Measurements from ENCODE around the gene LSM7.
"Not testable (repeated sequence)": the region's sequence is repeated elsewhere in the genome, so short reads cannot be mapped to it uniquely, and the experiment has no call there.

The LSM7 gene

DNA sequence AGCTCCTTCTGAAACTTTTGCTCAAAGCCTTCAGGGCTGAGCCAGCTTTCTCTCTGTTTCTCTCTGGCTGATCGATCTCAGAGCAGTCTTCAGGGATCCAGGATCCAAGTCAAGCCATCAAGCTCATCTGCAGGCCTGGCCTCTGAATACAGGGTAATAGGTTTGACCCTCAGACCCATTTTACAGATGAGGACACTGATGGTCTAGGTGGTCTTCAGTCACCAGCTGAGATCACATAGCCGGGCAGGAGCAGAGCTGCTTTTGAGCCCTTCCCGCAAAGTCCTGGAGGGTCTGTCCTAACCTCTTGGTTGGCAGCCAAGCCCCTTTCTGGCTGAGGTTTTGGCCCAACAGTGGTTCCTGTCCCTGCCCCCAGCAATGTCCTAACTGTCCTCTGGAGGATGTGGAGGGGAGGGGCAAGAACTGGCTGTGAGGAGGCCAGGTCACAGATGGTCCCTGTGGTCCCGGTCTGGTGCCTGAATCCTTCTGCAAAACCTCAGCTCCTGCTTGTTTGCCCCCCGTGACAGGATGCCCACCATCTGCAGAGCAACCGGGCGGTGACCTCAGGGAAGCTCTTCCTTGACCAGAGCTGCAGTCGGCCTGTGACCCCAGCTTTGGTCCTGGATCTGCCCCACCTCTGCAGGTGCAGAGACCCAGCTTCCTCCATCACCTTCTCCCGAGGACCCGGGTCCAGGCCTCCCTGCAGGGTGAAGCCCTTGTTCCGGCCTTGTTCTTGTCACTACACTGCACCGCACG, 40.6 kb downstream of the LSM7 start:
- peaks cover 0 to 44% of the 10 kb centered on the region in 2 donors for H3K27me3 ChIP-seq
- H3K9me3 ChIP-seq: no peaks in the 10 kb centered on the region
- H3K36me3 ChIP-seq: peaks cover 0 to 5% (median 0%) of the 10 kb centered on the region in 3 donors
- H3K4me1 ChIP-seq: peaks cover 0 to 28% (median 25%) of the 10 kb centered on the region in 4 donors
- H3K4me3 ChIP-seq: no peak overlapping the region
- TF ChIP-seq, protein P1, sequence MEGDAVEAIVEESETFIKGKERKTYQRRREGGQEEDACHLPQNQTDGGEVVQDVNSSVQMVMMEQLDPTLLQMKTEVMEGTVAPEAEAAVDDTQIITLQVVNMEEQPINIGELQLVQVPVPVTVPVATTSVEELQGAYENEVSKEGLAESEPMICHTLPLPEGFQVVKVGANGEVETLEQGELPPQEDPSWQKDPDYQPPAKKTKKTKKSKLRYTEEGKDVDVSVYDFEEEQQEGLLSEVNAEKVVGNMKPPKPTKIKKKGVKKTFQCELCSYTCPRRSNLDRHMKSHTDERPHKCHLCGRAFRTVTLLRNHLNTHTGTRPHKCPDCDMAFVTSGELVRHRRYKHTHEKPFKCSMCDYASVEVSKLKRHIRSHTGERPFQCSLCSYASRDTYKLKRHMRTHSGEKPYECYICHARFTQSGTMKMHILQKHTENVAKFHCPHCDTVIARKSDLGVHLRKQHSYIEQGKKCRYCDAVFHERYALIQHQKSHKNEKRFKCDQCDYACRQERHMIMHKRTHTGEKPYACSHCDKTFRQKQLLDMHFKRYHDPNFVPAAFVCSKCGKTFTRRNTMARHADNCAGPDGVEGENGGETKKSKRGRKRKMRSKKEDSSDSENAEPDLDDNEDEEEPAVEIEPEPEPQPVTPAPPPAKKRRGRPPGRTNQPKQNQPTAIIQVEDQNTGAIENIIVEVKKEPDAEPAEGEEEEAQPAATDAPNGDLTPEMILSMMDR (IDR thresholded peaks at IDR 0.05): no peak
- intact Hi-C loops (cut with DNase I; ENCODE audit: low total_unique reads): no loop called here
- DNase-seq: no peak
- no peak overlapping the region for H3K27ac ChIP-seq

DNA sequence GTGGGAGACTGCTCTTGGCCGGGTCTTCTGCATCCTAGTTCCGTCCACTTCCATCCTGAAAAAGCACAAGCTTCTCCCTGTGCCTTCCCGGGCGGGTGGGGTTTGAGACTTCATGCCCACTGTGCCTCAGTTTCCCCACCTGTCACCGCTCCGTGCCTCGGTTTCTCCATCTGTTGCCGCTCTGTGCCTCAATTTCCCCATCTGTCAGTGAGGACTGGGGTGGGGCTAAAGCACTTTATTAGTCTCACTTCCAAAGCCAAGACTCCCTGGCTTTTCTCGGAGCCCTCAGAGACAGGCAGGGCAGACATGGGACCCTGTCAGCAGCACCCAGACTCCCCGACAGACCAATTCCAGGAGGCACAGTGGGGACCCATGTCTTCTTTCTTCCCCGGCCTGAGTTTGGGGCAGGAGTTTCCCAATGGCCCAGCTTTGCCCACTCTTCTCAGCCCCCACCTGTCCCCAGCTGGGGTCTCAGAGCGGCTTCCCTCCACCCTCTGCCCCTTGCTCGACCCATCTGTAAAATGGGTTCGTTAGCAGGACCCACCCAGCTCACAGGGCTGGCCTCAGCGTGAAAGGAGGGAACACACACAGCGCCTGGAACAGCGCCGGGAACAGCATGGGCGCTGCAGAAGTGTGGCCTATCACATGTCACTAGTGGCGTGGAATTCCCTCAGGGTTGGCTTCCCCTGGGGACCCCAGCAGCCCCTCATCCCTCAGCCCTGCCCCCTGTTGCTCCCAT, 41.8 kb downstream of the LSM7 start:
- Histone ChIP-seq H3K9me3 (no peaks in the 10 kb centered on the region), H3K27me3 (peaks cover 0 to 39% of the 10 kb centered on the region in 2 donors), H3K4me1 (peaks cover 0 to 34% (median 30%) of the 10 kb centered on the region in 4 donors), H3K4me3 (no peak overlapping the region), H3K27ac (no peak overlapping the region), H3K36me3 (peaks cover 0 to 5% (median 0%) of the 10 kb centered on the region in 3 donors)
- intact Hi-C loops (cut with DNase I; ENCODE audit: low total_unique reads): no loop called here
- DNase-seq: no peak
- TF ChIP-seq, protein P1 (IDR thresholded peaks at IDR 0.05): no peak

DNA sequence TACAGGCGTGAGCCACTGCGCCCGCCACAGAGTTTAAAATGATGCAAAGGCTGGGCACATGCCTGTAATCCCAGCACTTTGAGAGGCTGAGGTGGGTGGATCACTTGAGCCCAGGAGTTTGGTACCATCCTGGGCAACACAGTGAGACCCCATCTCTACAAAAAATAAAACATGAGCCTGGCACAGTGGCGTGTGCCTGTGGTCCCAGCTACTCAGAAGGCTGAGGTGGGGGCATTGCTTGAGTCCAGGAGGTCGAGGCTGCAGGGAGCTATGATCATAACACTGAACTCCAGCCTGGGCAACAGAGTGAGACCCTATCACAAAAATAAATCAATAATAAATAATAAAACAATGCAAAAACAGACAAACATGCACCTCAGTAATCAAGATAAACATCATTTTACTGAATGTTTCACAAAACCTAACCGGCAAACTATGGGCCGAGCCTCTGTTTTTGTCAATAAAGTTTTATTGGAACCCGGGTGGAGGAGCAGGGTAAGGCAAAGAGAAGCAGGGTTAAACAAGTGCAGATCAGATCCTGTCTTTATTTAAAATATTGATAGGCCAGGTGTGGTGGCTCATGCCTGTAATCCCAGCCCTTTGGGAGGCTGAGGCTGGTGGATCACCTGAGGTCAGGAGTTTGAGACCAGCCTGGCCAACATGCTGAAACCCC, 44.4 kb downstream of the LSM7 start:
- intact Hi-C loops (cut with DNase I; ENCODE audit: low total_unique reads): no loop called here
- no peak for DNase-seq
- H3K9me3 ChIP-seq: no peaks in the 10 kb centered on the region
- peaks cover 0 to 5% (median 3%) of the 10 kb centered on the region in 3 donors for H3K36me3 ChIP-seq
- H3K27me3 ChIP-seq: peaks cover 0 to 13% of the 10 kb centered on the region in 2 donors
- peaks cover 0 to 14% (median 7%) of the 10 kb centered on the region in 4 donors for H3K4me1 ChIP-seq
- H3K27ac ChIP-seq: no peak overlapping the region
- TF ChIP-seq, protein P1 (IDR thresholded peaks at IDR 0.05): no peak
- no peak overlapping the region for H3K4me3 ChIP-seq

DNA sequence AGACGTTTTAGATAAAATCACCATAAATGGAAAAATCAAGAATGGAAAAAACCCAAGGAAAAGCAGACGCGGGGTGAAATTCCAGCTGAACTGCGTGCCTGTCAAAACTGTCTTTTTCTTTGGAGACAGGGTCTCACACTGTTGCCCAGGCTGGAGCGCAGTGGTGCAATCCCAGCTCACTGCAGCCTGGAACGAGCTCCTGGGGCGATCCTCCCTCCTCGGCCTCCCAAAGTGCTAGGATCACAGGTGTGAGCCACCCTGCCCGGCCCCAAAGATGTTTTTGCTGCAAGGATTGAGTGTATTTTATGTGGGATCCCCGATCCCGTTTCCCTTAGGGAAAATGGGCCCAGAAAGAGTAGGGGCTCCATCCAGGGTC, 45.5 kb downstream of the LSM7 start:
- peaks cover 0 to 14% (median 7%) of the 10 kb centered on the region in 4 donors for H3K4me1 ChIP-seq
- no peak overlapping the region for H3K27ac ChIP-seq
- intact Hi-C loops (cut with DNase I; ENCODE audit: low total_unique reads): no loop called here
- H3K9me3 ChIP-seq: no peaks in the 10 kb centered on the region
- H3K27me3 ChIP-seq: peaks cover 0 to 2% of the 10 kb centered on the region in 2 donors
- DNase-seq: no peak
- no peak overlapping the region for H3K4me3 ChIP-seq
- TF ChIP-seq, protein P1 (IDR thresholded peaks at IDR 0.05): no peak
- H3K36me3 ChIP-seq: peaks cover 0 to 8% (median 5%) of the 10 kb centered on the region in 3 donors

DNA sequence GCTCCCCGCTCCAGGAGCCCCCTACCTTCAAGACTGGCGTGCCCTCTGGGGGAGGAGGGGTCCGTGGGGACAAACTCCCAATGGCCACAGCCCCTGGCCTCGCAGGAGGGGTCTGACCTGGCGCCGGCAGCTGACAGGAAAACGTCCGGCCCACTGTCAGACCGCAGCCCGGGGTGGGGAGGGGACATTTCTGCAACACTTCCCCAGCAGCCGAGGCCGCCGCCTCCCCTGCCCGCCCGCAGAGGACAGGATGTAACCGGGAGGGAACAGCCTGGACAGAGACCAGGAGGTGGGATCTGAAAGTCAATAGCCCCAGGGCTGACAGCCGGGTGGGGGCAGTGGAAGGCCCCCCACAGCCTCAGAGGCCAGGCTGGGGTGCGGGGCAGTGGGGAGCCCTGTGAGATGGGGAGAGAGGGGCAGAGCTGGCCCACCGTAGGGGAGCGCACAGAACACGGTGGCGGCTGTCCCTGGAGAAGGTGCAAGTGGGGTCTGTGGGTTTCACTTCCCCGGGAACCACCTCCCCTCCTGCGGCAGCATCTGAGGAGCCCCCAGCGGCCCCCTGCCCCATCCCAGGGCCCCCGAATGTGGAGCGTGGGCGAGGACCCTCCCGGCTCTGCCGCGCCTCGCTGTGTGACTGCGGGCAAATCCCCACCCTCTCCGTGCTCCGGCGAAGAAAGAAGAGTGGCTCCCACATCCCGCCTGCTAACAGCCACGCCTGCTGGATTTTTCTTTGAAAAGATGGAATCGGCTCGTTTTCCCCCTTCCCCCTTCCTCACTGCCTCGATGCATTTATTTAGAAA, 46.1 kb downstream of the LSM7 start, which contains the start of gene PEAK3:
PEAK3 (minus strand) TSS at position 114 of the 800 bp plus-strand sequence. CDS start 1,244 bp downstream, outside the sequence.
- Histone ChIP-seq H3K27ac (no peak within 1 kb of the TSS), H3K9me3 (no peaks in the 10 kb centered on the region), H3K4me1 (peaks cover 0 to 14% (median 7%) of the 10 kb centered on the region in 4 donors), H3K4me3 (peak within 1 kb of the TSS; percentile 8 to 14), H3K27me3 (no peaks in the 10 kb centered on the region), H3K36me3 (peaks cover 0 to 8% (median 7%) of the 10 kb centered on the region in 3 donors)
- TF ChIP-seq, protein P1 (IDR thresholded peaks at IDR 0.05): no peak
- intact Hi-C loops (cut with DNase I; ENCODE audit: low total_unique reads): no loop called here
- DNase-seq: peak; percentile 79 to 84

DNA sequence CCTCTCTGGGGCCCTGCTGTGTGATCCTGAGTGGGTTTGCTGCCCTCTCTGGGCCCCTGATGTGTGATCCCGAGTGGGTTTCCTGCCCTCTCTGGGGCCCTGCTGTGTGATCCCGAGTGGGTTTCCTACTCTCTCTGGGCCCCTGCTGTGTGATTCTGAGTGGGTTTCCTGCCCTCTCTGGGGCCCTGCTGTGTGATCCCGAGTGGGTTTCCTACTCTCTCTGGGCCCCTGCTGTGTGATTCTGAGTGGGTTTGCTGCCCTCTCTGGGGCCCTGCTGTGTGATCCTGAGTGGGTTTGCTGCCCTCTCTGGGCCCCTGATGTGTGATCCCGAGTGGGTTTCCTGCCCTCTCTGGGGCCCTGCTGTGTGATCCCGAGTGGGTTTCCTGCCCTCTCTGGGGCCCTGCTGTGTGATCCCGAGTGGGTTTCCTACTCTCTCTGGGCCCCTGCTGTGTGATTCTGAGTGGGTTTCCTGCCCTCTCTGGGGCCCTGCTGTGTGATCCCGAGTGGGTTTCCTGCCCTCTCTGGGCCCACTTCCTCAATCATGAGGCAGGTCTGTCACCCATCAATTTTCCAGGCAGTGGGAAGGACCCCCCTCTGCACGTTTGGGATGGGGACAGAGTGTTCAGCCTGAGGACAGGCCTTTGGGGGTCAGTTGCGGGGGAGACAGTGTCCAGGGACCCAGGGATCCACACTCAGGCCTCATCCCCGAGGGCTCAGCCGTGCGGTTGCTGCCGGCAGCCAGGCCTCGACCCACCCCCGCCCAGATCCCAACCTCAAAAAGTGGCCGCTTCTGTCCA, 46.9 kb downstream of the LSM7 start:
- Histone ChIP-seq H3K36me3 (peaks cover 0 to 14% (median 14%) of the 10 kb centered on the region in 3 donors), H3K4me3 (peak overlapping the region; percentile 8 to 14), H3K4me1 (peaks cover 0 to 16% (median 7%) of the 10 kb centered on the region in 4 donors)
- DNase-seq; intact Hi-C loops (cut with DNase I; ENCODE audit: low total_unique reads); H3K9me3 ChIP-seq; H3K27me3 ChIP-seq; H3K27ac ChIP-seq: not testable (repeated sequence)
